ENCODE measurements around the gene PSD4. TPM values are rescaled to one million over a fixed set of nuclear protein-coding genes. Genes with fewer than 3 reads are reported as not detected.

PSD4 gene
- total RNA-seq, result 39.0 TPM

GRCh38 chr2:113173542-113174375, at the start of gene PSD4:
Gene PSD4 (plus strand): TSS chr2:113173971. CDS start chr2:113182457, 8,486 bp downstream.
- H3K27me3 ChIP-seq, result no peaks in the 10 kb centered on the region
- no peak for DNase-seq (ENCODE audit: extremely low spot score in 2 of 2)

GRCh38 chr2:113124181-113124961, 49.4 kb upstream of the PSD4 start:
- TF ChIP-seq CTCF (IDR thresholded peaks at IDR 0.05), result no peak
- no peak for TF ChIP-seq POLR2AphosphoS5 (IDR thresholded peaks at IDR 0.05; ENCODE audit: insufficient read depth in 1 of 2, low read depth in 1 of 2)
- TF ChIP-seq POLR2A (IDR thresholded peaks at IDR 0.05), result no peak
- DNase-seq (ENCODE audit: extremely low spot score in 2 of 2), result peak in 1 of 2 donors; percentile 81
- H3K4me3 ChIP-seq, result no peak overlapping the region
- no peaks in the 10 kb centered on the region for H3K9me3 ChIP-seq
- intact Hi-C loops (cut with DNase I), result no loop called here
- H3K27ac ChIP-seq, result no peak overlapping the region
- no peaks in the 10 kb centered on the region for H3K36me3 ChIP-seq
- H3K4me1 ChIP-seq, result no peaks in the 10 kb centered on the region
- no peaks in the 10 kb centered on the region for H3K27me3 ChIP-seq

More at GRCh38 chr2:113173542-113174375, at the start of gene PSD4:
- intact Hi-C loops (cut with DNase I), result no loop called here
- no peaks in the 10 kb centered on the region for H3K9me3 ChIP-seq
- no peaks in the 10 kb centered on the region for H3K36me3 ChIP-seq
- TF ChIP-seq CTCF (IDR thresholded peaks at IDR 0.05) (no peak), POLR2A (IDR thresholded peaks at IDR 0.05) (no peak), POLR2AphosphoS5 (IDR thresholded peaks at IDR 0.05; ENCODE audit: insufficient read depth in 1 of 2, low read depth in 1 of 2) (peak in 1 of 2 donors; percentile 55)
- no peaks in the 10 kb centered on the region for H3K4me1 ChIP-seq
- H3K4me3 ChIP-seq, result peak within 1 kb of the TSS in 1 of 2 donors; percentile 32
- no peak within 1 kb of the TSS for H3K27ac ChIP-seq

GRCh38 chr2:113124984-113125855, 48.6 kb upstream of the PSD4 start:
- Histone ChIP-seq H3K9me3 (no peaks in the 10 kb centered on the region), H3K27me3 (no peaks in the 10 kb centered on the region), H3K4me1 (no peaks in the 10 kb centered on the region), H3K4me3 (no peak overlapping the region), H3K36me3 (no peaks in the 10 kb centered on the region), H3K27ac (no peak overlapping the region)
- intact Hi-C loops (cut with DNase I), result no loop called here
- no peak for DNase-seq (ENCODE audit: extremely low spot score in 2 of 2)
- TF ChIP-seq CTCF (IDR thresholded peaks at IDR 0.05), result no peak

- peak in 1 of 2 donors; percentile 64 for DNase-seq (ENCODE audit: extremely low spot score in 2 of 2)
- no peaks in the 10 kb centered on the region for H3K36me3 ChIP-seq
- no peak for TF ChIP-seq CTCF (IDR thresholded peaks at IDR 0.05)
- no peak for TF ChIP-seq POLR2A (IDR thresholded peaks at IDR 0.05)
- no peak for TF ChIP-seq POLR2AphosphoS5 (IDR thresholded peaks at IDR 0.05; ENCODE audit: insufficient read depth in 1 of 2, low read depth in 1 of 2)
Observed at GRCh38 chr2:113126845-113127645, 46.7 kb upstream of the PSD4 start, which contains the start of gene IL1RN. Gene IL1RN (plus strand): TSS chr2:113127598. CDS start chr2:113127625, 27 bp downstream.

More at GRCh38 chr2:113126845-113127645, 46.7 kb upstream of the PSD4 start, which contains the start of gene IL1RN:
- intact Hi-C loops (cut with DNase I), result no loop called here
- Histone ChIP-seq H3K27me3 (no peaks in the 10 kb centered on the region), H3K9me3 (no peaks in the 10 kb centered on the region), H3K4me3 (no peak within 1 kb of the TSS), H3K4me1 (no peaks in the 10 kb centered on the region), H3K27ac (no peak within 1 kb of the TSS)

Data from vagina (tissue), 2 donors.